PC-9 (cell line): Measurements from ENCODE around the gene LCAT. TPM values are rescaled to one million over a fixed set of nuclear protein-coding genes. Genes with fewer than 3 reads are reported as not detected.
"Not testable (repeated sequence)": the region's sequence is repeated elsewhere in the genome, so short reads cannot be mapped to it uniquely, and the experiment has no call there.

Experiments used
- BruUV-seq: library from RNA; stranded (reverse); fragments of 400-500 nt; replicated peaks from 2 replicates; lab custom pipeline; 2021; lab: Mats Ljungman, UMichigan
- CTCF ChIA-PET: fragments of 300-600 bp; sonication (Branson Sonifier 250); formaldehyde crosslinking; loops from one replicate; lab custom pipeline; 2022; ENCODE audit warnings: antibody characterized with exemption; lab: Charles Lee
- POLR2A ChIA-PET: fragments of 300-600 bp; sonication (Branson Sonifier 250); formaldehyde crosslinking; loops from one replicate; lab custom pipeline; 2022; ENCODE audit warnings: antibody characterized with exemption; ENCODE audit not compliant: unreplicated experiment; lab: Charles Lee
- DNase-seq, 2 experiments: peaks; one replicate each; pipeline versions ENCODE4 v3.0.0 to v3.0.0-alpha.2; 2015 to 2022; ENCODE audit warnings: mixed read lengths in 1 of 2
- H2AFZ ChIP-seq: fragments of 200-600 bp; sonication (generic); 2 replicates; pipeline ENCODE4 v1.8.1; 2017; ENCODE audit warnings: antibody characterized with exemption
- H3F3A ChIP-seq: fragments of 200-600 bp; sonication (generic); 2 replicates; pipeline ENCODE4 v1.8.1; 2017; ENCODE audit warnings: antibody characterized with exemption, mild to moderate bottlenecking, low read depth; ENCODE audit not compliant: insufficient read depth
- H3K27ac ChIP-seq: fragments of 200-600 bp; sonication (generic); 2 replicates; pipeline ENCODE4 v1.6.1; 2016; ENCODE audit warnings: mixed run types
- H3K27me3 ChIP-seq: fragments of 200-600 bp; sonication (generic); 2 replicates; pipeline ENCODE4 v1.6.1; 2016; ENCODE audit warnings: low read depth, mixed run types; ENCODE audit not compliant: insufficient read depth
- H3K36me3 ChIP-seq: fragments of 200-600 bp; sonication (generic); 2 replicates; pipeline ENCODE4 v1.6.1; 2016; ENCODE audit warnings: low read depth, mixed run types
- H3K4me1 ChIP-seq: fragments of 200-600 bp; sonication (generic); replicated peaks from 2 replicates; pipeline ENCODE4 v1.6.1; 2016; ENCODE audit warnings: mixed run types; ENCODE audit not compliant: insufficient read depth
- H3K4me2 ChIP-seq: fragments of 200-600 bp; sonication (generic); 2 replicates; pipeline ENCODE4 v1.6.1; 2017; ENCODE audit warnings: mixed run types
- H3K4me3 ChIP-seq: fragments of 200-600 bp; sonication (generic); 2 replicates; pipeline ENCODE4 v1.6.1; 2016; ENCODE audit warnings: mixed run types
- H3K79me2 ChIP-seq: fragments of 200-600 bp; sonication (generic); 2 replicates; pipeline ENCODE4 v1.6.1; 2017; ENCODE audit warnings: low read depth, mixed run types
- H3K9me2 ChIP-seq: fragments of 200-600 bp; sonication (generic); 2 replicates; pipeline ENCODE4 v1.8.1; 2017; ENCODE audit warnings: mild to moderate bottlenecking; ENCODE audit not compliant: insufficient read depth
- H3K9me3 ChIP-seq: fragments of 200-600 bp; sonication (generic); 2 replicates; pipeline ENCODE4 v1.8.1; 2016; ENCODE audit warnings: low read depth; ENCODE audit not compliant: insufficient read depth
- H4K20me1 ChIP-seq: fragments of 200-600 bp; sonication (generic); 2 replicates; pipeline ENCODE4 v1.8.1; 2017; ENCODE audit not compliant: insufficient read depth
- CTCF ChIP-seq: fragments of 200-600 bp; sonication (generic); conservative IDR thresholded peaks from 2 replicates; pipeline ENCODE4 v1.6.1; 2017; ENCODE audit warnings: mixed run types, antibody characterized with exemption, mild to moderate bottlenecking, moderate library complexity
- EZH2 ChIP-seq: fragments of 200-600 bp; sonication (generic); IDR thresholded peaks from 2 replicates; pipeline ENCODE4 v1.8.0; 2017; ENCODE audit warnings: antibody characterized with exemption, low read depth
- intact Hi-C: fragments of 100-400 bp; cut with micrococcal nuclease; formaldehyde crosslinking; loops from one replicate; pipeline ENCODE4 v1.10.0; 2022; ENCODE audit not compliant: unreplicated experiment
- total RNA-seq: library from RNA; stranded (reverse); gene quantifications from 2 replicates; pipeline ENCODE4 v1.2.3, GENCODE V29; 2021

LCAT gene
- total RNA-seq, 1 experiment from 2014 or later, result 11.9 TPM

- H3K9me3 ChIP-seq, result no peaks in the 10 kb centered on the region
- no peaks in the 10 kb centered on the region for H3K79me2 ChIP-seq
- no peak overlapping the region for H3K4me3 ChIP-seq
- intact Hi-C loops, result no loop called here
- TF ChIP-seq CTCF (no peak), EZH2 (no peak)
- no peaks in the 10 kb centered on the region for H4K20me1 ChIP-seq
- no peak overlapping the region for H3K27ac ChIP-seq
- no peaks in the 10 kb centered on the region for H3K36me3 ChIP-seq
- DNase-seq, result no peak
- CTCF ChIA-PET, result no interaction called here
- H3K4me2 ChIP-seq, result no peak overlapping the region
- no peaks in the 10 kb centered on the region for H3K9me2 ChIP-seq
- 0 out of 2 replicates have a peak, but pooled peaks cover 4% of the 10 kb centered on the region for H3K4me1 ChIP-seq
- POLR2A ChIA-PET, result interaction anchor here (0.6 kb wide), 1 partner anchor 8 kb away, joined by 4 read pairs; no protein-coding TSS in a partner anchor
- H3F3A ChIP-seq, result 0 out of 2 replicates have a peak, but pooled peaks cover 4% of the 10 kb centered on the region
- no peaks in the 10 kb centered on the region for H3K27me3 ChIP-seq
- no TSS peak for BruUV-seq
- no peak overlapping the region for H2AFZ ChIP-seq
These were observed 33.1 kb upstream of the LCAT start for GRCh38 chr16:67977005-67977404.

- Histone ChIP-seq H4K20me1 (no peaks in the 10 kb centered on the region), H3K9me3 (no peaks in the 10 kb centered on the region), H3K27me3 (no peaks in the 10 kb centered on the region), H3K4me2 (no peak overlapping the region), H2AFZ (no peak overlapping the region), H3K36me3 (no peaks in the 10 kb centered on the region), H3K9me2 (no peaks in the 10 kb centered on the region), H3K79me2 (no peaks in the 10 kb centered on the region), H3K4me3 (no peak overlapping the region), H3K4me1 (0 out of 2 replicates have a peak, but pooled peaks cover 4% of the 10 kb centered on the region), H3F3A (0 out of 2 replicates have a peak, but pooled peaks cover 4% of the 10 kb centered on the region), H3K27ac (no peak overlapping the region)
- no TSS peak for BruUV-seq
- TF ChIP-seq CTCF (no peak), EZH2 (no peak)
- ChIA-PET CTCF (no interaction called here), POLR2A (no interaction called here)
- no peak for DNase-seq
- intact Hi-C loops, result no loop called here
These were observed 32.3 kb upstream of the LCAT start for GRCh38 chr16:67976205-67976604.

DNA sequence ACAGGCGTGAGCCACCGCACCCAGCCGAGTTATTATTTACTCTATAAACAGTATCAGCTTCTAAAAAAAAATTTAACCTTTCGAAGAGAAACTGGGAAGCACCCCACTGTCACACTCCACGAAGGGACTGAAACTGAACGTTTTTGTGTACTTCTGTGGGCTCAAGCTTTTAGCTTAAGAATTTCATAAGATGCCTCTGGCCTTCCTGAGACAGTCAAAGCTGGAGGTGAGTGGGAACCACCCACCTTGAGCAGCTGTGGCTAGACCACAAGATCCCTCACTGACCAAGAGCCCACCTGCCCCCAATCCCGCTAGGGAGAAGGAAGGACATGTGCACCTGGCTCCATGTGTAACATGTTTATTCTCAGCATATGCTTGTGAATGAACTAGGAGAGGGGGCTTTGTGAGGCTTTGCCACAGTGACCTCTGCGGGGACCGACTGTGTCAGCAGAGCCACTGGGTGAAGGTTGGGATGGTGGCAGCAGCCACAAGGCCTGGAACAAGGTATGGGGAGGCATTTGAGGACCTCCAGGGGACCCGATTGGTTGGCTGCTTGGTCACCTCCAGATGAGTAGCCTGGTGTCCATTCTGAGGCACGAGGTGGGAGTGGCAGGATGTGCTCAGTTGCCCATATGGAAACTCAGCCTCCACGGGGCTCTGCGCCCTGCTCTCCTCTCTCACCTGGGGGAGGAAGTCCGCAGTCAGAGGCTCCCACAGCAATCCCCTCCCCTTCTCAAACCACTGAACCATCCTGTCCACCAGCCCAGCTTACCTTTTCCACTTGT is 31.6 kb upstream of the LCAT start:
- TF ChIP-seq EZH2 (no peak), CTCF (no peak)
- no peaks in the 10 kb centered on the region for H4K20me1 ChIP-seq
- no peak for DNase-seq
- intact Hi-C loops, result no loop called here
- POLR2A ChIA-PET, result no interaction called here
- no peaks in the 10 kb centered on the region for H3K9me2 ChIP-seq
- 0 out of 2 replicates have a peak, but pooled peaks cover 4% of the 10 kb centered on the region for H3K4me1 ChIP-seq
- H2AFZ ChIP-seq, result no peak overlapping the region
- H3K4me2 ChIP-seq, result no peak overlapping the region
- no peaks in the 10 kb centered on the region for H3K36me3 ChIP-seq
- H3K27ac ChIP-seq, result no peak overlapping the region
- H3K9me3 ChIP-seq, result no peaks in the 10 kb centered on the region
- CTCF ChIA-PET, result no interaction called here
- no peaks in the 10 kb centered on the region for H3K27me3 ChIP-seq
- BruUV-seq, result no TSS peak
- 0 out of 2 replicates have a peak, but pooled peaks cover 4% of the 10 kb centered on the region for H3F3A ChIP-seq
- no peak overlapping the region for H3K4me3 ChIP-seq
- H3K79me2 ChIP-seq, result no peaks in the 10 kb centered on the region

DNA sequence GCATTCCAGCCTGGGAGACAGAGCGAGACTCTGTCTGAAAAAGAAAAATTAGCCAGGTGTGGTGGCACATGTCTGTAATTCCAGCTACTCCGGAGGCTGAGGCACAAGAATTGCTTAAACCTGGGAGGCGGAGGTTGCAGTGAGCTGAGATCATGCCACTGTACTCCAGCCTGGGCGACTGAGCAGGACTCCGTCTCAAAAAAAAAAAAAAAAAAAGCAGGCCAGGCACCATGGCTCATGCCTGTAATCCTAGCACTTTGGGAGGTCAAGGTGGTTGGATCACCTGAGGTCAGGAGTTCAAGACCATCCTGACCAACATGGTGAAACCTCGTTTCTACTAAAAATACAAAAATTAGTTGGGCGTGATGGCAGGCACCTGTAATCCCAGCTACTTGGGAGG is 28.4 kb upstream of the LCAT start:
- H4K20me1 ChIP-seq, H3K4me1 ChIP-seq, H3K79me2 ChIP-seq, BruUV-seq, H3K4me3 ChIP-seq, H3K9me3 ChIP-seq, H3K27me3 ChIP-seq, intact Hi-C loops, H3F3A ChIP-seq, H2AFZ ChIP-seq, H3K27ac ChIP-seq, CTCF ChIA-PET, POLR2A ChIA-PET, H3K36me3 ChIP-seq, H3K4me2 ChIP-seq, H3K9me2 ChIP-seq, DNase-seq: not testable (repeated sequence)
